WTC11 (cell line): ENCODE data around the gene RCAN3. TPM values are rescaled to one million over a fixed set of nuclear protein-coding genes. Genes with fewer than 3 reads are reported as not detected.

ENCODE experiments used
- ATAC-seq: fragments of 200-7000 bp; cut with Tn5 transposase; 2 replicates; pipeline ENCODE4 v1.10.0; 2021; ENCODE audit warnings: mild to moderate bottlenecking, moderate library complexity
- CTCF ChIA-PET: fragments of 300-600 bp; sonication (Branson Sonifier 250); formaldehyde crosslinking; loops from one replicate; lab custom pipeline; 2021; ENCODE audit warnings: antibody characterized with exemption; lab: Charles Lee
- POLR2A ChIA-PET: fragments of 350-600 bp; sonication (Branson Sonifier 250); formaldehyde crosslinking; loops from one replicate; lab custom pipeline; 2021; ENCODE audit warnings: antibody characterized with exemption; lab: Charles Lee
- DNase-seq: peaks from one replicate; pipeline ENCODE4 v3.0.0; 2021; ENCODE audit warnings: low spot score
- H3K27ac Mint-ChIP-seq: 2 replicates; pipeline ENCODE4 v1.8.0; 2021; ENCODE audit warnings: mixed read lengths
- H3K27me3 Mint-ChIP-seq: 2 replicates; pipeline ENCODE4 v1.8.0; 2021; ENCODE audit warnings: low read depth, mild to moderate bottlenecking, moderate library complexity, mixed read lengths
- H3K36me3 Mint-ChIP-seq: 2 replicates; pipeline ENCODE4 v1.8.0; 2021; ENCODE audit warnings: mixed read lengths
- H3K4me1 Mint-ChIP-seq: 2 replicates; pipeline ENCODE4 v1.8.0; 2022; ENCODE audit warnings: mixed read lengths
- H3K4me3 Mint-ChIP-seq: 2 replicates; pipeline ENCODE4 v1.8.0; 2021; ENCODE audit warnings: mild to moderate bottlenecking, moderate library complexity, mixed read lengths
- H3K9me3 Mint-ChIP-seq: 2 replicates; pipeline ENCODE4 v1.8.0; 2021; ENCODE audit warnings: mixed read lengths
- HMGA2 ChIP-seq: fragments of 250-450 bp; sonication (Bioruptor Pico); IDR thresholded peaks from 2 replicates; pipeline ENCODE4 v1.4.0; 2021; ENCODE audit warnings: mild to moderate bottlenecking, moderate library complexity
- JUN ChIP-seq: sonication (generic); formaldehyde crosslinking; IDR thresholded peaks from 2 replicates; pipeline ENCODE4 v1.8.0; 2023; ENCODE audit warnings: mild to moderate bottlenecking, missing genetic modification reagents
- MXD4 ChIP-seq: fragments of 250-450 bp; sonication (Bioruptor Pico); IDR thresholded peaks from 2 replicates; pipeline ENCODE4 v1.8.0; 2021; ENCODE audit warnings: mild to moderate bottlenecking, moderate library complexity, borderline replicate concordance
- NFYB ChIP-seq: sonication (generic); formaldehyde crosslinking; conservative IDR thresholded peaks from 2 replicates; pipeline ENCODE4 v1.8.0; 2022; ENCODE audit warnings: low read depth, missing genetic modification reagents
- PRRX2 ChIP-seq: fragments of 250-450 bp; sonication (Bioruptor Pico); IDR thresholded peaks from 2 replicates; pipeline ENCODE4 v1.8.0; 2021; ENCODE audit warnings: mild to moderate bottlenecking
- RELA ChIP-seq: sonication (generic); formaldehyde crosslinking; IDR thresholded peaks from 2 replicates; pipeline ENCODE4 v1.8.1; 2022; ENCODE audit warnings: missing genetic modification reagents, mild to moderate bottlenecking, borderline replicate concordance
- TCF7 ChIP-seq: sonication (generic); formaldehyde crosslinking; IDR thresholded peaks from 2 replicates; pipeline ENCODE4 v1.8.0; 2022; ENCODE audit warnings: mild to moderate bottlenecking, low read depth, missing genetic modification reagents, moderate library complexity
- TEAD1 ChIP-seq: sonication (generic); formaldehyde crosslinking; IDR thresholded peaks from 2 replicates; pipeline ENCODE4 v1.8.0; 2022; ENCODE audit warnings: mild to moderate bottlenecking, missing genetic modification reagents
- TEAD4 ChIP-seq: sonication (generic); formaldehyde crosslinking; IDR thresholded peaks from 2 replicates; pipeline ENCODE4 v1.8.0; 2022; ENCODE audit warnings: mild to moderate bottlenecking, missing genetic modification reagents
- TP53 ChIP-seq: sonication (generic); formaldehyde crosslinking; IDR thresholded peaks from 2 replicates; pipeline ENCODE4 v1.8.1; 2023; ENCODE audit warnings: mild to moderate bottlenecking, missing genetic modification reagents
- ZBTB21 ChIP-seq: sonication (generic); formaldehyde crosslinking; IDR thresholded peaks from 2 replicates; pipeline ENCODE4 v1.8.1; 2023; ENCODE audit warnings: mild to moderate bottlenecking, missing genetic modification reagents, borderline replicate concordance
- total RNA-seq: library from RNA; stranded (reverse); gene quantifications from 3 replicates; pipeline ENCODE4 v1.2.3, GENCODE V29; 2021
- TF ChIP-seq, protein P1 (sequence below): fragments of 250-450 bp; sonication (Bioruptor Pico); IDR thresholded peaks from 2 replicates; pipeline ENCODE4 v1.9.0; 2021; ENCODE audit warnings: mild to moderate bottlenecking, borderline replicate concordance
- TF ChIP-seq, protein P2 (sequence below): sonication (generic); formaldehyde crosslinking; IDR thresholded peaks from 2 replicates; pipeline ENCODE4 v1.8.0; 2022; ENCODE audit warnings: missing genetic modification reagents
- TF ChIP-seq, protein P3 (sequence below): sonication (generic); formaldehyde crosslinking; IDR thresholded peaks from 2 replicates; pipeline ENCODE4 v1.8.1; 2023; ENCODE audit warnings: mild to moderate bottlenecking, missing genetic modification reagents, borderline replicate concordance
- TF ChIP-seq, protein P4 (sequence below): sonication (generic); formaldehyde crosslinking; IDR thresholded peaks from 2 replicates; pipeline ENCODE4 v1.8.1; 2022; ENCODE audit warnings: low read depth, mild to moderate bottlenecking, moderate library complexity, missing genetic modification reagents, borderline replicate concordance
- TF ChIP-seq, protein P5 (sequence below): sonication (generic); formaldehyde crosslinking; IDR thresholded peaks from 2 replicates; pipeline ENCODE4 v1.8.0; 2023; ENCODE audit warnings: mild to moderate bottlenecking, missing genetic modification reagents
- TF ChIP-seq, protein P6 (sequence below): fragments of 250-450 bp; sonication (Bioruptor Pico); IDR thresholded peaks from 2 replicates; pipeline ENCODE4 v2.1.2; 2022; ENCODE audit warnings: mild to moderate bottlenecking, moderate library complexity
- TF ChIP-seq, protein P7 (sequence below): sonication (generic); formaldehyde crosslinking; IDR thresholded peaks from 2 replicates; pipeline ENCODE4 v1.8.0; 2023; ENCODE audit warnings: missing genetic modification reagents

The RCAN3 gene
- total RNA-seq, 1 experiment from 2014 or later = 23.3 TPM

DNA sequence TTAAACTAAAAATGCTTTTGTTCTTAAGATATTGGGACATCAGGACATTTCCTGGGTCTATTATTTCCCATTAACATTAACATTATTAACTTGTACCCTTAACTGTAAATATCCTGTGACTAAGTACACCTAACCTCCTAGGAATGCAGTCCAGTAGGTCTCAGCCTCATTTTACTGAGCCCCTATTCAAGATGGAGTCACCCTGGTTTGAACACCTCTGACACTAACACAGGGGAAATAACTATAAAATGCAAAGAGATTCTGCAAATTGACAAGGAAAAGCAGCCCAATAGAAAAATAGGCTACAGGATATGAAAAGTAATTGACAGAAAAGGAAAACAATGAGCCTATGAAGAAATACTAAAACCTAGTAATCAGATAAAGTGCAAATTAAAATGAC is 41.6 kb downstream of the RCAN3 start:
- no peaks in the 10 kb centered on the region for H3K36me3 Mint-ChIP-seq
- TF ChIP-seq RELA (CRISPR knock-in tag) = no peak
- TF ChIP-seq HMGA2 = no peak
- no peak for TF ChIP-seq MXD4 (CRISPR knock-in tag)
- TF ChIP-seq, protein P1, sequence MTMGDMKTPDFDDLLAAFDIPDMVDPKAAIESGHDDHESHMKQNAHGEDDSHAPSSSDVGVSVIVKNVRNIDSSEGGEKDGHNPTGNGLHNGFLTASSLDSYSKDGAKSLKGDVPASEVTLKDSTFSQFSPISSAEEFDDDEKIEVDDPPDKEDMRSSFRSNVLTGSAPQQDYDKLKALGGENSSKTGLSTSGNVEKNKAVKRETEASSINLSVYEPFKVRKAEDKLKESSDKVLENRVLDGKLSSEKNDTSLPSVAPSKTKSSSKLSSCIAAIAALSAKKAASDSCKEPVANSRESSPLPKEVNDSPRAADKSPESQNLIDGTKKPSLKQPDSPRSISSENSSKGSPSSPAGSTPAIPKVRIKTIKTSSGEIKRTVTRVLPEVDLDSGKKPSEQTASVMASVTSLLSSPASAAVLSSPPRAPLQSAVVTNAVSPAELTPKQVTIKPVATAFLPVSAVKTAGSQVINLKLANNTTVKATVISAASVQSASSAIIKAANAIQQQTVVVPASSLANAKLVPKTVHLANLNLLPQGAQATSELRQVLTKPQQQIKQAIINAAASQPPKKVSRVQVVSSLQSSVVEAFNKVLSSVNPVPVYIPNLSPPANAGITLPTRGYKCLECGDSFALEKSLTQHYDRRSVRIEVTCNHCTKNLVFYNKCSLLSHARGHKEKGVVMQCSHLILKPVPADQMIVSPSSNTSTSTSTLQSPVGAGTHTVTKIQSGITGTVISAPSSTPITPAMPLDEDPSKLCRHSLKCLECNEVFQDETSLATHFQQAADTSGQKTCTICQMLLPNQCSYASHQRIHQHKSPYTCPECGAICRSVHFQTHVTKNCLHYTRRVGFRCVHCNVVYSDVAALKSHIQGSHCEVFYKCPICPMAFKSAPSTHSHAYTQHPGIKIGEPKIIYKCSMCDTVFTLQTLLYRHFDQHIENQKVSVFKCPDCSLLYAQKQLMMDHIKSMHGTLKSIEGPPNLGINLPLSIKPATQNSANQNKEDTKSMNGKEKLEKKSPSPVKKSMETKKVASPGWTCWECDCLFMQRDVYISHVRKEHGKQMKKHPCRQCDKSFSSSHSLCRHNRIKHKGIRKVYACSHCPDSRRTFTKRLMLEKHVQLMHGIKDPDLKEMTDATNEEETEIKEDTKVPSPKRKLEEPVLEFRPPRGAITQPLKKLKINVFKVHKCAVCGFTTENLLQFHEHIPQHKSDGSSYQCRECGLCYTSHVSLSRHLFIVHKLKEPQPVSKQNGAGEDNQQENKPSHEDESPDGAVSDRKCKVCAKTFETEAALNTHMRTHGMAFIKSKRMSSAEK (CRISPR knock-in tag) = no peak
- TF ChIP-seq TEAD1 (CRISPR knock-in tag) = no peak
- TF ChIP-seq, protein P2, sequence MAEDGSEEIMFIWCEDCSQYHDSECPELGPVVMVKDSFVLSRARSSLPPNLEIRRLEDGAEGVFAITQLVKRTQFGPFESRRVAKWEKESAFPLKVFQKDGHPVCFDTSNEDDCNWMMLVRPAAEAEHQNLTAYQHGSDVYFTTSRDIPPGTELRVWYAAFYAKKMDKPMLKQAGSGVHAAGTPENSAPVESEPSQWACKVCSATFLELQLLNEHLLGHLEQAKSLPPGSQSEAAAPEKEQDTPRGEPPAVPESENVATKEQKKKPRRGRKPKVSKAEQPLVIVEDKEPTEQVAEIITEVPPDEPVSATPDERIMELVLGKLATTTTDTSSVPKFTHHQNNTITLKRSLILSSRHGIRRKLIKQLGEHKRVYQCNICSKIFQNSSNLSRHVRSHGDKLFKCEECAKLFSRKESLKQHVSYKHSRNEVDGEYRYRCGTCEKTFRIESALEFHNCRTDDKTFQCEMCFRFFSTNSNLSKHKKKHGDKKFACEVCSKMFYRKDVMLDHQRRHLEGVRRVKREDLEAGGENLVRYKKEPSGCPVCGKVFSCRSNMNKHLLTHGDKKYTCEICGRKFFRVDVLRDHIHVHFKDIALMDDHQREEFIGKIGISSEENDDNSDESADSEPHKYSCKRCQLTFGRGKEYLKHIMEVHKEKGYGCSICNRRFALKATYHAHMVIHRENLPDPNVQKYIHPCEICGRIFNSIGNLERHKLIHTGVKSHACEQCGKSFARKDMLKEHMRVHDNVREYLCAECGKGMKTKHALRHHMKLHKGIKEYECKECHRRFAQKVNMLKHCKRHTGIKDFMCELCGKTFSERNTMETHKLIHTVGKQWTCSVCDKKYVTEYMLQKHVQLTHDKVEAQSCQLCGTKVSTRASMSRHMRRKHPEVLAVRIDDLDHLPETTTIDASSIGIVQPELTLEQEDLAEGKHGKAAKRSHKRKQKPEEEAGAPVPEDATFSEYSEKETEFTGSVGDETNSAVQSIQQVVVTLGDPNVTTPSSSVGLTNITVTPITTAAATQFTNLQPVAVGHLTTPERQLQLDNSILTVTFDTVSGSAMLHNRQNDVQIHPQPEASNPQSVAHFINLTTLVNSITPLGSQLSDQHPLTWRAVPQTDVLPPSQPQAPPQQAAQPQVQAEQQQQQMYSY (CRISPR knock-in tag) = no peak
- TF ChIP-seq, protein P3, sequence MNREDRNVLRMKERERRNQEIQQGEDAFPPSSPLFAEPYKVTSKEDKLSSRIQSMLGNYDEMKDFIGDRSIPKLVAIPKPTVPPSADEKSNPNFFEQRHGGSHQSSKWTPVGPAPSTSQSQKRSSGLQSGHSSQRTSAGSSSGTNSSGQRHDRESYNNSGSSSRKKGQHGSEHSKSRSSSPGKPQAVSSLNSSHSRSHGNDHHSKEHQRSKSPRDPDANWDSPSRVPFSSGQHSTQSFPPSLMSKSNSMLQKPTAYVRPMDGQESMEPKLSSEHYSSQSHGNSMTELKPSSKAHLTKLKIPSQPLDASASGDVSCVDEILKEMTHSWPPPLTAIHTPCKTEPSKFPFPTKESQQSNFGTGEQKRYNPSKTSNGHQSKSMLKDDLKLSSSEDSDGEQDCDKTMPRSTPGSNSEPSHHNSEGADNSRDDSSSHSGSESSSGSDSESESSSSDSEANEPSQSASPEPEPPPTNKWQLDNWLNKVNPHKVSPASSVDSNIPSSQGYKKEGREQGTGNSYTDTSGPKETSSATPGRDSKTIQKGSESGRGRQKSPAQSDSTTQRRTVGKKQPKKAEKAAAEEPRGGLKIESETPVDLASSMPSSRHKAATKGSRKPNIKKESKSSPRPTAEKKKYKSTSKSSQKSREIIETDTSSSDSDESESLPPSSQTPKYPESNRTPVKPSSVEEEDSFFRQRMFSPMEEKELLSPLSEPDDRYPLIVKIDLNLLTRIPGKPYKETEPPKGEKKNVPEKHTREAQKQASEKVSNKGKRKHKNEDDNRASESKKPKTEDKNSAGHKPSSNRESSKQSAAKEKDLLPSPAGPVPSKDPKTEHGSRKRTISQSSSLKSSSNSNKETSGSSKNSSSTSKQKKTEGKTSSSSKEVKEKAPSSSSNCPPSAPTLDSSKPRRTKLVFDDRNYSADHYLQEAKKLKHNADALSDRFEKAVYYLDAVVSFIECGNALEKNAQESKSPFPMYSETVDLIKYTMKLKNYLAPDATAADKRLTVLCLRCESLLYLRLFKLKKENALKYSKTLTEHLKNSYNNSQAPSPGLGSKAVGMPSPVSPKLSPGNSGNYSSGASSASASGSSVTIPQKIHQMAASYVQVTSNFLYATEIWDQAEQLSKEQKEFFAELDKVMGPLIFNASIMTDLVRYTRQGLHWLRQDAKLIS (CRISPR knock-in tag) = no peak
- TF ChIP-seq, protein P4, sequence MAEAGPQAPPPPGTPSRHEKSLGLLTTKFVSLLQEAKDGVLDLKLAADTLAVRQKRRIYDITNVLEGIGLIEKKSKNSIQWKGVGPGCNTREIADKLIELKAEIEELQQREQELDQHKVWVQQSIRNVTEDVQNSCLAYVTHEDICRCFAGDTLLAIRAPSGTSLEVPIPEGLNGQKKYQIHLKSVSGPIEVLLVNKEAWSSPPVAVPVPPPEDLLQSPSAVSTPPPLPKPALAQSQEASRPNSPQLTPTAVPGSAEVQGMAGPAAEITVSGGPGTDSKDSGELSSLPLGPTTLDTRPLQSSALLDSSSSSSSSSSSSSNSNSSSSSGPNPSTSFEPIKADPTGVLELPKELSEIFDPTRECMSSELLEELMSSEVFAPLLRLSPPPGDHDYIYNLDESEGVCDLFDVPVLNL (CRISPR knock-in tag) = no peak
- no peak for TF ChIP-seq PRRX2 (CRISPR knock-in tag)
- no peak for TF ChIP-seq TP53 (CRISPR knock-in tag)
- no peak for TF ChIP-seq TEAD4 (CRISPR knock-in tag)
- no peak for TF ChIP-seq TCF7 (CRISPR knock-in tag)
- TF ChIP-seq, protein P5, sequence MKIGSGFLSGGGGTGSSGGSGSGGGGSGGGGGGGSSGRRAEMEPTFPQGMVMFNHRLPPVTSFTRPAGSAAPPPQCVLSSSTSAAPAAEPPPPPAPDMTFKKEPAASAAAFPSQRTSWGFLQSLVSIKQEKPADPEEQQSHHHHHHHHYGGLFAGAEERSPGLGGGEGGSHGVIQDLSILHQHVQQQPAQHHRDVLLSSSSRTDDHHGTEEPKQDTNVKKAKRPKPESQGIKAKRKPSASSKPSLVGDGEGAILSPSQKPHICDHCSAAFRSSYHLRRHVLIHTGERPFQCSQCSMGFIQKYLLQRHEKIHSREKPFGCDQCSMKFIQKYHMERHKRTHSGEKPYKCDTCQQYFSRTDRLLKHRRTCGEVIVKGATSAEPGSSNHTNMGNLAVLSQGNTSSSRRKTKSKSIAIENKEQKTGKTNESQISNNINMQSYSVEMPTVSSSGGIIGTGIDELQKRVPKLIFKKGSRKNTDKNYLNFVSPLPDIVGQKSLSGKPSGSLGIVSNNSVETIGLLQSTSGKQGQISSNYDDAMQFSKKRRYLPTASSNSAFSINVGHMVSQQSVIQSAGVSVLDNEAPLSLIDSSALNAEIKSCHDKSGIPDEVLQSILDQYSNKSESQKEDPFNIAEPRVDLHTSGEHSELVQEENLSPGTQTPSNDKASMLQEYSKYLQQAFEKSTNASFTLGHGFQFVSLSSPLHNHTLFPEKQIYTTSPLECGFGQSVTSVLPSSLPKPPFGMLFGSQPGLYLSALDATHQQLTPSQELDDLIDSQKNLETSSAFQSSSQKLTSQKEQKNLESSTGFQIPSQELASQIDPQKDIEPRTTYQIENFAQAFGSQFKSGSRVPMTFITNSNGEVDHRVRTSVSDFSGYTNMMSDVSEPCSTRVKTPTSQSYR (CRISPR knock-in tag) = no peak
- TF ChIP-seq, protein P6, sequence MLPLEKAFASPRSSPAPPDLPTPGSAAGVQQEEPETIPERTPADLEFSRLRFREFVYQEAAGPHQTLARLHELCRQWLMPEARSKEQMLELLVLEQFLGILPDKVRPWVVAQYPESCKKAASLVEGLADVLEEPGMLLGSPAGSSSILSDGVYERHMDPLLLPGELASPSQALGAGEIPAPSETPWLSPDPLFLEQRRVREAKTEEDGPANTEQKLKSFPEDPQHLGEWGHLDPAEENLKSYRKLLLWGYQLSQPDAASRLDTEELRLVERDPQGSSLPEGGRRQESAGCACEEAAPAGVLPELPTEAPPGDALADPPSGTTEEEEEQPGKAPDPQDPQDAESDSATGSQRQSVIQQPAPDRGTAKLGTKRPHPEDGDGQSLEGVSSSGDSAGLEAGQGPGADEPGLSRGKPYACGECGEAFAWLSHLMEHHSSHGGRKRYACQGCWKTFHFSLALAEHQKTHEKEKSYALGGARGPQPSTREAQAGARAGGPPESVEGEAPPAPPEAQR (CRISPR knock-in tag) = no peak
- TF ChIP-seq ZBTB21 (CRISPR knock-in tag) = no peak
- TF ChIP-seq, protein P7, sequence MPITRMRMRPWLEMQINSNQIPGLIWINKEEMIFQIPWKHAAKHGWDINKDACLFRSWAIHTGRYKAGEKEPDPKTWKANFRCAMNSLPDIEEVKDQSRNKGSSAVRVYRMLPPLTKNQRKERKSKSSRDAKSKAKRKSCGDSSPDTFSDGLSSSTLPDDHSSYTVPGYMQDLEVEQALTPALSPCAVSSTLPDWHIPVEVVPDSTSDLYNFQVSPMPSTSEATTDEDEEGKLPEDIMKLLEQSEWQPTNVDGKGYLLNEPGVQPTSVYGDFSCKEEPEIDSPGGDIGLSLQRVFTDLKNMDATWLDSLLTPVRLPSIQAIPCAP (CRISPR knock-in tag) = no peak
- TF ChIP-seq JUN (CRISPR knock-in tag) = no peak
- no peak for TF ChIP-seq NFYB (CRISPR knock-in tag)

More for the DNA sequence above, 41.6 kb downstream of the RCAN3 start:
- no peak overlapping the region for H3K4me3 Mint-ChIP-seq
- ATAC-seq (no peak), DNase-seq (no peak)
- no peak overlapping the region for H3K27ac Mint-ChIP-seq
- ChIA-PET CTCF (interaction anchor here (0.8 kb wide), 1 partner anchor 128 kb away, joined by 3 read pairs; the partner anchor contains the start of gene NIPAL3), POLR2A (no interaction called here)
- no peaks in the 10 kb centered on the region for H3K27me3 Mint-ChIP-seq
- no peaks in the 10 kb centered on the region for H3K9me3 Mint-ChIP-seq
- H3K4me1 Mint-ChIP-seq = peaks cover 25% of the 10 kb centered on the region
